Stimulated activated naive B cell treated with anti-CD40 and anti-IgM and Interleukin-4, amounts not matched to agents 10 μg/mL and 1 μg/mL and 100 μg/mL, for 72 hours (primary cell): ENCODE measurements around the gene RXRA.

ENCODE experiments used
- ATAC-seq, 2 donors: fragments of 150-1000 bp; cut with Tn5 transposase; replicated peaks; 2 replicates each; pipeline ENCODE4 v1.10.0; 2021; ENCODE audit warnings: moderate library complexity in 1 of 2
- DNase-seq: peaks from one replicate; pipeline ENCODE4 v3.0.0; 2021
- H3K27ac Mint-ChIP-seq: one replicate; pipeline ENCODE4 v1.8.0; 2022; ENCODE audit warnings: mild to moderate bottlenecking, mixed read lengths
- H3K27me3 Mint-ChIP-seq, 2 donors: one replicate each; pipeline ENCODE4 v1.8.0; 2022; ENCODE audit warnings: mixed read lengths in 2 of 2
- H3K36me3 Mint-ChIP-seq, 2 donors: one replicate each; pipeline ENCODE4 v1.8.0; 2022; ENCODE audit warnings: mixed read lengths in 2 of 2, mild to moderate bottlenecking in 1 of 2
- H3K4me1 Mint-ChIP-seq, 2 donors: one replicate each; pipeline ENCODE4 v1.8.0; 2022; ENCODE audit warnings: mixed read lengths in 2 of 2, mild to moderate bottlenecking in 1 of 2
- H3K4me3 Mint-ChIP-seq, 2 donors: one replicate each; pipeline ENCODE4 v1.8.0; 2022; ENCODE audit warnings: mild to moderate bottlenecking in 2 of 2, mixed read lengths in 2 of 2, moderate library complexity in 1 of 2
- H3K9me3 Mint-ChIP-seq, 2 donors: one replicate each; pipeline ENCODE4 v1.8.0; 2022; ENCODE audit warnings: mixed read lengths in 2 of 2, mild to moderate bottlenecking in 1 of 2

The RXRA gene

DNA sequence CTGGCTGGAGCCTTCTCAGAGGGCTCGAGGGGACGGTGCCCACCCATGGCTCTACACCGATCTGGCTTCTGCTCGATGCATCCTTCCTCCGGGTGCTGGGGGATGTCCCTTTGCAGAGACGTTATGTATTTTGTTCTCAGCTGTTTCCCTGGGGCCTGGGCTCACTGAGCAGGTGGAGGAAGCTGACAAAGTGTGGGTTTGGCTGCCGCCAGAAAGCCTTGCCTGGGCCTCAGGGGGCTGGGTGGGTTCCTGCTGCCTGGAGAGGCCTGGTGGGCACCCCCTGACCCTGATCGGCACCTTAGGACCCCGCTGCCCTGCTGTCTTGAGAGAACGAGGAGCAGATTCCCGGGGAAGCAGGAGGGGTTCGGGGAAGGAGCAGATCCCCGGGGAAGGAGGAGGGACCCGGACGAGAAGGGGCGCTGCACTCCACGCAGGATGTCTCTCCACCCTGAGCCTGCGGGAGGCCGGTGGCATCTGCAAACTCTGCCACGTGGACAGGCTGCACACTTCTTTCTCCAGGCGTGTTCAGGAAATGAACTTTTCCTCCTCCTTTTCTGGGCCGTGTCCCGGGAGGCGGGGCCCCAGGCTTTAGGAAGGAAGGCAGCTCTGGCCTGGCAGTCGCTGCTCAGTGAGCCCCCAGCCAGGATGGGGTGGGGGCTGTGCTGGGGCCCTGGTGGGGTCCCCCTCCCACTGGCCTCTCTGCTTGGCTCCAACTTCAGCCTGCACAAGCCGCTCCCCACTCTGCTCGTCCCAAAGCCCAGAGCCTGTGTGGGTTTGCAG, 148.9 kb downstream of the RXRA start:
- Mint-ChIP-seq H3K27ac (peak overlapping the region; percentile 79), H3K4me3 (peak overlapping the region; percentile 50 to 75), H3K9me3 (no peaks in the 10 kb centered on the region), H3K27me3 (no peaks in the 10 kb centered on the region), H3K36me3 (peaks cover 0 to 2% of the 10 kb centered on the region in 2 donors), H3K4me1 (peaks cover 13 to 23% of the 10 kb centered on the region in 2 donors)
- DNase-seq (peak; percentile 34), ATAC-seq (peak; percentile 94 to 95)

DNA sequence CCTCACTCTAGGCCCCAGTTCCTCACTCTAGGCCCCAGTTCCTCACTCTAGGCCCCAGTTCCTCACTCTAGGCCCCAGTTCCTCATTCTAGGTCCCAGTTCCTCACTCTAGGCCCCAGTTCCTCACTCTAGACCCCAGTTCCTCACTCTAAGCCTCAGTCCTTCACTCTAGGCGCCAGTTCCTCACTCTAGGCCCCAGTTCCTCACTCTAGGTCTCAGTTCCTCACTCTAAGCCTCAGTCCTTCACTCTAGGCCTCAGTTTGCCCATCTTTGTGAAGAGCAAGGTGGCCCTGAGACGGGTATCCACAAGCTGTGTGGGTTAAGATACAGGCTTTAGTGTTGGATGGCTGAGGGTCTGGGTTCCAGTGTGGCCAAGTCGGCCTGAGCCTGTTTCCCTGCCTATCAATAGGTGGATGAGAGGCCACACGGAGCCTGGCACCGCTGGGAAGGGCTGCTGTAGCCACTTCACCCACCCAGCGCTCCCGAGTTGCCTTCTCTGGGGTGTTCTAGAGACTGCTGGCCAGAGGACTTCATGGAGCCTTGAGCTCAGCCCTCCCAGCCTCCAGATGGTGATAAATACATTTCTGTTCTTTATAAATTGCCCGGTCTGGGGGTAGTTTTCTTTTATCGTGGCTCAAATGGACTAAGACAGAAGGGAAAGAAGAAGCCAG, 150.2 kb downstream of the RXRA start:
- Mint-ChIP-seq H3K4me3 (no peak overlapping the region), H3K27me3 (no peaks in the 10 kb centered on the region), H3K36me3 (peaks cover 0 to 2% of the 10 kb centered on the region in 2 donors), H3K27ac (peak overlapping the region; percentile 25), H3K9me3 (no peaks in the 10 kb centered on the region), H3K4me1 (peaks cover 13 to 23% of the 10 kb centered on the region in 2 donors)
- DNase-seq (no peak), ATAC-seq (no peak)

DNA sequence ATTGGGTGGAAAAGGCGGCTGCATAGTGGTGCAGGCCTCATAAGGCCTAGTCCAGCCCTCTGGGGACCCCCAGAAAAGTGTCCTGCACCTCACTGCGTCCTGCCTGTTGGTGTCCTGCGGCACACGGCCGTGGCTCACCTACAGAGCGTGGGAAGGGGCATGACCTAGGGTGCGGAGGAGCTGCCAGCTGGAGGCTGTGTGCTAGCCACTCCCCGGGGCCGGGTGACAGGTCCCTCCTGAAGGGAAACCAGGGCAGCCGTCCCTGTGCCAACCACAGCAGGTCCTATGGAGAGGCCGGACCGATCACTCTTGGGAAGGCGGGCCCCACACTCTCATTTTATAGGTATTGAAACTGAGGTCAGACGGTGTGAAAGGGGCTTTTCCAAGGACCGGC, 150.7 kb downstream of the RXRA start:
- H3K27ac Mint-ChIP-seq, result peak overlapping the region; percentile 42
- ATAC-seq, result no peak
- peaks cover 13 to 23% of the 10 kb centered on the region in 2 donors for H3K4me1 Mint-ChIP-seq

DNA sequence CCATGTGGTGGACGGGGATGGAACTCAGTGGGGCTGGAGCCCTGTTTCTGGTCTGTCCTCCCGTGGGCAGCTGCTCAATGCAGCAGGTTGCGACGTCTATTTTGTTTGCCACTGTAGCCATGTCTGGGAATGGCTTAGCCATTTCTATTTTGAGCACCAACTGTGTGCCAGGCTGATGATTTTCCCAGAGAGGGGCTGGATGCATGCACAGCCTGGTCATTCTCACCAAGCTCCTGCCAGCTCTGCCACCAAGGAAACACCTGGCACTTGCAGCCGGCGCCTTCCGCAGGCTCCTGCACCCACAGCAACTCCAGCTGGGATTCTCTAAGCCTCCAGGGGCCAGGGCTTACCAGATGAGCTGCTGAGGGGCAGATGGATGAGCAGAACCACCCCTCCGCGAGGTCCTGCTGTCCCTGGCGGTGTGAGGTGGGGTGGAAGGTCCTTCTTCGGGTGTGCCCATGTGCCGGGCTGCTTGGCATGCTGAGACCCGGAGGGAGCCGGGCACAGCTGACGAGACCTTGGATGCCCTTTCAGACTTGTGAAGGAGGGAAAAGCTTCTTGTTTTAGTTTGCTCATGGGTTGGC, 151.2 kb downstream of the RXRA start:
- no peak for DNase-seq
- peak overlapping the region; percentile 42 for H3K27ac Mint-ChIP-seq
- no peak overlapping the region for H3K4me3 Mint-ChIP-seq
- no peaks in the 10 kb centered on the region for H3K27me3 Mint-ChIP-seq
- peaks cover 0 to 2% of the 10 kb centered on the region in 2 donors for H3K36me3 Mint-ChIP-seq
- no peak for ATAC-seq
- peaks cover 13 to 23% of the 10 kb centered on the region in 2 donors for H3K4me1 Mint-ChIP-seq
- no peaks in the 10 kb centered on the region for H3K9me3 Mint-ChIP-seq

More for the DNA sequence above, 150.7 kb downstream of the RXRA start:
- Mint-ChIP-seq H3K4me3 (no peak overlapping the region), H3K9me3 (no peaks in the 10 kb centered on the region), H3K36me3 (peaks cover 0 to 2% of the 10 kb centered on the region in 2 donors), H3K27me3 (no peaks in the 10 kb centered on the region)
- DNase-seq, result no peak

DNA sequence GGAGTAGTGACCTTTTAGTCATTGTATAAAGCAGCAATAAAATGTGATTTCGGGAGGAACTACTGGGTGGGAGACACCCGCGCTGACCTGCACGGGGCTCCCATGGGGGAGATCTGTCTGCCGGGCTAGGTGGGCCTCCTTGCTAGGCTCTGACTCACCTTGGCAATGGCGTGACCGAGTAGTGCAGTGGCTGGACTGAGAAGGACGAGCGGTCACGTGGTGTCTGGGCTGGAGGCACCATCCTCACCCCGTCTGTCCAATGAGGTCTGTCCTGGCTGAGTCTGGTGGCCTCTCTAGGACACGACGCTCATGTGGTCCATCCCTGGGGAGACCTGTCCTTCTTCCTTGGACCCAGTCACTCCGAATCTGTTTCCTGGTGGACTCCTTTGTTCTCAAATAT, 151.7 kb downstream of the RXRA start:
- peaks cover 13 to 23% of the 10 kb centered on the region in 2 donors for H3K4me1 Mint-ChIP-seq
- H3K27ac Mint-ChIP-seq, result peak overlapping the region; percentile 62
- no peaks in the 10 kb centered on the region for H3K27me3 Mint-ChIP-seq
- DNase-seq (no peak), ATAC-seq (no peak)
- no peaks in the 10 kb centered on the region for H3K9me3 Mint-ChIP-seq
- no peak overlapping the region for H3K4me3 Mint-ChIP-seq
- peaks cover 0 to 2% of the 10 kb centered on the region in 2 donors for H3K36me3 Mint-ChIP-seq

DNA sequence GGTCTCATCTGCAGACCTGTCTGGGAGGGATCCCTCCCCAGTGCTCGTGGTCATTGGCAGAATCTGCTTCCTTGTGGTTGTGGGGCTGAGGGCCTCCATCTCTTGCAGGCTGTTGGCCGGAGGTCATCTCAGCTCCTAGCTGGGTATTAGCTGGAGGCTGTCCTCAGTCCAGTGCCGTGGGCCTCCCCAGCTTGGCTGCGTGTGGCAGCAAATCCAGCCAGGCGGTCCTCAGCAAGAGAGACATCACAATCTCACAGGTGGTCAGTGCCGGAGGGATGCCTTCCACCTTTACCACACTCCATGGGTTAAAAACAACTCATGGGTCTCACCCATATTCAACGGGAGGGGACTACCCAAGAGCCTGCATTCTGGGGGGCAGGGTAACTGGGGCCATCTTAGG, 155.5 kb downstream of the RXRA start:
- Mint-ChIP-seq H3K4me3 (no peak overlapping the region), H3K4me1 (peaks cover 19 to 34% of the 10 kb centered on the region in 2 donors), H3K9me3 (no peaks in the 10 kb centered on the region), H3K27me3 (no peaks in the 10 kb centered on the region), H3K36me3 (no peaks in the 10 kb centered on the region), H3K27ac (no peak overlapping the region)
- ATAC-seq, result no peak
- no peak for DNase-seq

DNA sequence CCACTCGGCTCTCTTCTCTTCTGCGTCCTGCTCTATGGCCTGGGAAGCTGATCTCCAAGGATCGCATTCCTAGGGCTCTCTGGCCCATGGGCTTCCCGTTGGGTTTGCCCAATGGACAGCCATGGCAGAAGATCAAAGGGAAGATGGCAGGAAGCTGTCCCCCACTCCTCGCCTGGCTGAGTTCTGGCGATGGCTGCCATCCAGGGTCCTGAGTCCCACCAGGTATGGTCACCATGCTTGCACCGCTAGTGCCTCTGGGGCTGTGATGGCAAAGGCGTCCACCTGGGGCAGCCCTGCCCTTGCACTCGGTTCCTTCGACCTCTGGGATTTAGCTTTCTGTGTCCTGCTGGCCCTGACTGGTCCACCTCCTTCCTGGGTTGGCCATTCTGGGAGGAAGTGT, 156.0 kb downstream of the RXRA start:
- no peak for DNase-seq
- no peak for ATAC-seq
- H3K36me3 Mint-ChIP-seq, result no peaks in the 10 kb centered on the region
- H3K9me3 Mint-ChIP-seq, result no peaks in the 10 kb centered on the region
- H3K4me1 Mint-ChIP-seq, result peaks cover 22 to 39% of the 10 kb centered on the region in 2 donors
- no peaks in the 10 kb centered on the region for H3K27me3 Mint-ChIP-seq
- H3K4me3 Mint-ChIP-seq, result no peak overlapping the region
- no peak overlapping the region for H3K27ac Mint-ChIP-seq

DNA sequence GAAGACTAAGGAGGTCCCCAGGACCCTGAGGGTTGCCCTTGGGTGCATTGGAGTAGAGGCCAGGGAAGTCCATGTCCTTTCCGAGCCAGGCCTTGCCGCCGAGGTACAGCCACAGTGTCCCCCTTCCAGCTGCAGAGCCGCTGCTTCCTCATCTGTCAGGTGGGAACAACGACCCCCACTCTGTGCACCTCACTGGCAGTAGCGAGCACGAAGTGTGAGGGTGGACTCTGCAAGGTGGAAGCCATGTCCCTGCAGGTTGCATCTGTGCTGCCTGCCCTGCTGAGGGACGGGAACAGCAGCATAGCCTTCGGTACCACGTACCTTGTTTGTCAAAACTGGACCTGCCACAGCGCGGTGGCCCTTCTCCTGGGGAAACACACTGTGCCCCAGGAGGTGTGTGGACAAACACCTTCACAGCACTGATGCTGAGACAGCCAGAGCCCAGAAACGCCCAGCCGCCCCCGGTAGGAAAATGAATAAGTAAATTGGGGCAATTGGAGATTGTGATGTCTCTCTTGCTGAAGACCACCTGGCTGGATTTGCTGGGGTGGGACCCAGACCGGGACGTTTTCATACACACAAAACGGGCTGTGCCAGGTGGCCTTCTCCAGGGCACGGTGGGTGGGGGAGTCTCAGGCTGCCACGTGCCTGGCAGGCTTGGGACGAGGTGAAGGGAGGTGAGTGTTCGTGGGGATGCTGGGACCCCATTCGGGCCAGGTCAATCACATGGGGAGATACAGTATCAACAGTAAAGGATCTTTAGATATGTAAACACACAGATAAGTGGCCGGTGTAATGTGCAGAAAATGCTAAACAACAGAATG, 157.3 kb downstream of the RXRA start:
- H3K9me3 Mint-ChIP-seq, result no peaks in the 10 kb centered on the region

DNA sequence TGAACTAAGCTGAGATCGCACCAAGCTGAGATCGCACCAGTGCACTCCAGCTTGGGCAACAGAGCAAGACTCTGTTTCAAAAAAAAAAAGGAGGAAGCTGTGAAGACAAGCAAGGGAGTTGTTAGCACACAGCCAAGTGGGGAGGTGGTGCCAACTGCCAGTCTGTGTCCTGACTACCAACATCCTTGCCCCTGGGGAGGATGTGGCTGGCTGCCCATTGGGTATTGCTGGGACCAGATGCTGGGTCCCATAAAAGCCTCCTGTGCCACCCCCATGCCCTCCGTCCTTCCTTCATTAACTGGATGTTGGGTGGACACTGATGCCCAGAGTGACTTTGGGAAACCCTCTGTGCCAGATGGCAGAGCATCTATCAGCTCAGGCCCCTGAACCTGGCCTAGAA, 158.2 kb downstream of the RXRA start:
- no peaks in the 10 kb centered on the region for H3K36me3 Mint-ChIP-seq
- no peak overlapping the region for H3K4me3 Mint-ChIP-seq
- H3K27ac Mint-ChIP-seq, result no peak overlapping the region
- H3K9me3 Mint-ChIP-seq, result no peaks in the 10 kb centered on the region
- DNase-seq (no peak), ATAC-seq (peak in 1 of 2 donors; percentile 40)
- H3K27me3 Mint-ChIP-seq, result peaks cover 4 to 5% of the 10 kb centered on the region in 2 donors
- H3K4me1 Mint-ChIP-seq, result peaks cover 20 to 53% of the 10 kb centered on the region in 2 donors

More for the DNA sequence above, 157.3 kb downstream of the RXRA start:
- no peaks in the 10 kb centered on the region for H3K36me3 Mint-ChIP-seq
- DNase-seq (no peak), ATAC-seq (no peak)
- H3K27me3 Mint-ChIP-seq, result no peaks in the 10 kb centered on the region
- H3K4me3 Mint-ChIP-seq, result no peak overlapping the region
- peaks cover 20 to 50% of the 10 kb centered on the region in 2 donors for H3K4me1 Mint-ChIP-seq
- H3K27ac Mint-ChIP-seq, result no peak overlapping the region

DNA sequence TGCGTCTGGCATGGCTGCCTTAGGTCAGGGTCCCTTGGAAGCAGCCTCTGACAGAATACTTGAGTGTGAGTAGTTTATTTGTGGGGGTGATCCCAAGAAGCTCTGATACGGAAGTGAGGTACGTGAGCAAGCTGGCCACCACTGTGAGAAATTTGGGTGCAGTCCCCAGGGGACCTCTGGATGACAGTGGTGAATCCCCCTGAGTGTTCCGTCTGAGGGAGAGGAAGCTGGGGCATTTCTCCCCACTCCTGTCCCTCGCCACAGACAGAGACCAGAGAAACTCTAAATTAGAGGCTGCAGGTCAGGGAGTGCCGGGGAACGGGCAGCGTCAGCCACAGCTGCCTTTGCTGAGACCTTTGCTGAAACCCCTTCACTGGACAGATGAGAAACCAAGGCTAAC, 159.4 kb downstream of the RXRA start:
- Mint-ChIP-seq H3K9me3 (no peaks in the 10 kb centered on the region), H3K36me3 (no peaks in the 10 kb centered on the region), H3K27me3 (peaks cover 10 to 14% of the 10 kb centered on the region in 2 donors), H3K4me1 (peaks cover 20 to 53% of the 10 kb centered on the region in 2 donors), H3K4me3 (peak overlapping the region; percentile 20 to 60), H3K27ac (peak overlapping the region; percentile 77)
- peak; percentile 81 to 88 for ATAC-seq
- peak; percentile 63 for DNase-seq

DNA sequence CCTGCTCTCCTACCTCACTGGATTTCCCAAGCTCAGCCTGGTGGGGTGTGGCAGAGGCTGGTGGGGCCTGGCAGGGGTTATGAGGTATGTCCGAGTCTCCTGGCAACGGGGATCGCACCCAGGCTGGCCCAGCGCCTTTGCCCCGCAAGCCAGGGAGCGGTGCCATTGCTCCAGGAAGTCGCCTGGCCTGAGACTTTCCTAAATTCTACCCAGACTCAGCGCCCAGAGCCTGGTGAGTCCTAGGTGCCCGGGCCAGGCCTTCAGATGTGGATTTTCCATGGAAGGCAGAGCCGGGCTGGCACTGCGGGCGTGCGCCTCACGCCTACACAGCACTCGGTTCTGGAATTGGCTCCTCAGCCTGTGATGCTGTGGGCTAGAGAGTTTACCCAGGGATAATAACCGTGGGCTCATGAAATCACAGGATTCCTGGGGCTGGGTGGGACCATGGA, 159.9 kb downstream of the RXRA start:
- peak overlapping the region; percentile 77 for H3K27ac Mint-ChIP-seq
- H3K4me1 Mint-ChIP-seq, result peaks cover 21 to 54% of the 10 kb centered on the region in 2 donors
- no peaks in the 10 kb centered on the region for H3K9me3 Mint-ChIP-seq
- no peaks in the 10 kb centered on the region for H3K36me3 Mint-ChIP-seq
- no peak overlapping the region for H3K4me3 Mint-ChIP-seq
- ATAC-seq, result no peak
- peaks cover 10 to 14% of the 10 kb centered on the region in 2 donors for H3K27me3 Mint-ChIP-seq
- no peak for DNase-seq

DNA sequence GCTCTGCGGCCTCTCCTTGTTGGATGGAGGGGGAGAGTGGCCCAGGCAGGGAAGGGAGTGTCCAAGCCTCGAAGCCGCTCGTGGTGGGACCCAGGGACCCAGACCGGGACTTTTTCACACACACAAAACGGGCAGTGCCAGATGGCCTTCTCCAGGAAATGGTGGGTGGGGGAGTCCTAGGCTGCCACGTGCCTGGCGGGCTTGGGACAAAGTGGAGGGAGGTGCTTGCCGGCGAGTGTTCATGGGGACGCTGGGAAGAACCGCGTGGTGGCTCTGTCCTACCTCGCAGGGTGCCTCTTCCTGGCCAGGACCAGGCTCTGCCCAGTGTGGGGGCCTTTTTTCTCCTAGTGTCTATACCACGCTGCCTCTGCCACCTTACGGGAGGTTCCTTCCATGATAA, 160.3 kb downstream of the RXRA start:
- Mint-ChIP-seq H3K4me3 (no peak overlapping the region), H3K36me3 (no peaks in the 10 kb centered on the region), H3K27ac (no peak overlapping the region), H3K9me3 (no peaks in the 10 kb centered on the region), H3K4me1 (peaks cover 24 to 58% of the 10 kb centered on the region in 2 donors), H3K27me3 (peaks cover 14% of the 10 kb centered on the region in 2 donors)
- ATAC-seq (no peak), DNase-seq (no peak)
